ENCODE measurements around the gene ANKRD40CL.
"Not testable (repeated sequence)": the region's sequence is repeated elsewhere in the genome, so short reads cannot be mapped to it uniquely, and the experiment has no call there.

GRCh38 chr17:50804749-50805475 is 37.6 kb upstream of the ANKRD40CL start:
- TF ChIP-seq CTCF (IDR thresholded peaks at IDR 0.05; ENCODE audit: low read depth, low read length); EZH2phosphoT487 (IDR thresholded peaks at IDR 0.05; ENCODE audit: low read depth): not testable (repeated sequence)

All from OCI-LY3 (cell line).